ENCODE data around the gene WDR64. TPM values are rescaled to one million over a fixed set of nuclear protein-coding genes. Genes with fewer than 3 reads are reported as not detected.
A peak's percentile ranks its signal among the peaks of the same experiment; 100 is the strongest.

WDR64 gene
- total RNA-seq, 1 experiment from 2014 or later = not detected

- Mint-ChIP-seq H3K27ac (ENCODE audit: unreplicated experiment) (peak overlapping the region; percentile 47), H3K4me3 (ENCODE audit: unreplicated experiment) (peak overlapping the region; percentile 83), H3K27me3 (ENCODE audit: insufficient read depth, unreplicated experiment) (no peaks in the 10 kb centered on the region), H3K4me1 (ENCODE audit: low read depth, unreplicated experiment) (peaks cover 49% of the 10 kb centered on the region), H3K9me3 (ENCODE audit: unreplicated experiment) (peaks cover 16% of the 10 kb centered on the region), H3K36me3 (ENCODE audit: insufficient read depth, unreplicated experiment) (peaks cover 39% of the 10 kb centered on the region)
- no TSS peak for BruUV-seq (replicated peaks)
- peaks cover 1% of the 10 kb centered on the region; the same call in 1 of the 2 replicates for H3K36me3 ChIP-seq (ENCODE audit: control insufficient read depth, insufficient read depth, low read length)
- H3K4me3 ChIP-seq (ENCODE audit: low read depth, low read length) = no peak overlapping the region
- TF ChIP-seq, protein P1, sequence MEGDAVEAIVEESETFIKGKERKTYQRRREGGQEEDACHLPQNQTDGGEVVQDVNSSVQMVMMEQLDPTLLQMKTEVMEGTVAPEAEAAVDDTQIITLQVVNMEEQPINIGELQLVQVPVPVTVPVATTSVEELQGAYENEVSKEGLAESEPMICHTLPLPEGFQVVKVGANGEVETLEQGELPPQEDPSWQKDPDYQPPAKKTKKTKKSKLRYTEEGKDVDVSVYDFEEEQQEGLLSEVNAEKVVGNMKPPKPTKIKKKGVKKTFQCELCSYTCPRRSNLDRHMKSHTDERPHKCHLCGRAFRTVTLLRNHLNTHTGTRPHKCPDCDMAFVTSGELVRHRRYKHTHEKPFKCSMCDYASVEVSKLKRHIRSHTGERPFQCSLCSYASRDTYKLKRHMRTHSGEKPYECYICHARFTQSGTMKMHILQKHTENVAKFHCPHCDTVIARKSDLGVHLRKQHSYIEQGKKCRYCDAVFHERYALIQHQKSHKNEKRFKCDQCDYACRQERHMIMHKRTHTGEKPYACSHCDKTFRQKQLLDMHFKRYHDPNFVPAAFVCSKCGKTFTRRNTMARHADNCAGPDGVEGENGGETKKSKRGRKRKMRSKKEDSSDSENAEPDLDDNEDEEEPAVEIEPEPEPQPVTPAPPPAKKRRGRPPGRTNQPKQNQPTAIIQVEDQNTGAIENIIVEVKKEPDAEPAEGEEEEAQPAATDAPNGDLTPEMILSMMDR (IDR thresholded peaks at IDR 0.05; ENCODE audit: insufficient read depth in 1 of 2, low read depth in 1 of 2, low read length in 1 of 2, severe bottlenecking in 1 of 2, unreplicated experiment in 1 of 2) = no peak
- ChIA-PET POLR2A (no interaction called here), CTCF (interaction anchor here (1.2 kb wide), 1 partner anchor 26 kb away, joined by 3 read pairs; no protein-coding TSS in a partner anchor)
- H3K9me3 ChIP-seq = peaks cover 15% of the 10 kb centered on the region
- H3K4me1 ChIP-seq = peaks cover 56% of the 10 kb centered on the region
- no peaks in the 10 kb centered on the region for H3K27me3 ChIP-seq (replicated peaks; ENCODE audit: control insufficient read depth, insufficient read depth, low read length)
- no peak for DNase-seq
- intact Hi-C loops (cut with micrococcal nuclease; ENCODE audit: unreplicated experiment) = no loop called here
Measured at GRCh38 chr1:241637046-241637590, 15.0 kb upstream of the WDR64 start.

- TF ChIP-seq, protein P1 (IDR thresholded peaks at IDR 0.05; ENCODE audit: insufficient read depth in 1 of 2, low read depth in 1 of 2, low read length in 1 of 2, severe bottlenecking in 1 of 2, unreplicated experiment in 1 of 2) = no peak
- intact Hi-C loops (cut with micrococcal nuclease; ENCODE audit: unreplicated experiment) = no loop called here
- H3K27me3 ChIP-seq (replicated peaks; ENCODE audit: control insufficient read depth, insufficient read depth, low read length) = no peaks in the 10 kb centered on the region
- Mint-ChIP-seq H3K4me3 (ENCODE audit: unreplicated experiment) (peak overlapping the region; percentile 83), H3K27me3 (ENCODE audit: insufficient read depth, unreplicated experiment) (no peaks in the 10 kb centered on the region), H3K36me3 (ENCODE audit: insufficient read depth, unreplicated experiment) (peaks cover 39% of the 10 kb centered on the region), H3K27ac (ENCODE audit: unreplicated experiment) (peak overlapping the region; percentile 47), H3K4me1 (ENCODE audit: low read depth, unreplicated experiment) (peaks cover 51% of the 10 kb centered on the region), H3K9me3 (ENCODE audit: unreplicated experiment) (peaks cover 21% of the 10 kb centered on the region)
- H3K36me3 ChIP-seq (ENCODE audit: control insufficient read depth, insufficient read depth, low read length) = peaks cover 1% of the 10 kb centered on the region; the same call in 1 of the 2 replicates
- DNase-seq = no peak
- POLR2A ChIA-PET = no interaction called here
- H3K4me1 ChIP-seq = peaks cover 59% of the 10 kb centered on the region
- BruUV-seq (replicated peaks) = no TSS peak
- CTCF ChIA-PET = interaction anchor here (1.2 kb wide), 1 partner anchor 27 kb away, joined by 3 read pairs; no protein-coding TSS in a partner anchor
- no peak overlapping the region for H3K4me3 ChIP-seq (ENCODE audit: low read depth, low read length)
- peaks cover 15% of the 10 kb centered on the region for H3K9me3 ChIP-seq
Measured at GRCh38 chr1:241637604-241638003, 14.5 kb upstream of the WDR64 start.

DNA sequence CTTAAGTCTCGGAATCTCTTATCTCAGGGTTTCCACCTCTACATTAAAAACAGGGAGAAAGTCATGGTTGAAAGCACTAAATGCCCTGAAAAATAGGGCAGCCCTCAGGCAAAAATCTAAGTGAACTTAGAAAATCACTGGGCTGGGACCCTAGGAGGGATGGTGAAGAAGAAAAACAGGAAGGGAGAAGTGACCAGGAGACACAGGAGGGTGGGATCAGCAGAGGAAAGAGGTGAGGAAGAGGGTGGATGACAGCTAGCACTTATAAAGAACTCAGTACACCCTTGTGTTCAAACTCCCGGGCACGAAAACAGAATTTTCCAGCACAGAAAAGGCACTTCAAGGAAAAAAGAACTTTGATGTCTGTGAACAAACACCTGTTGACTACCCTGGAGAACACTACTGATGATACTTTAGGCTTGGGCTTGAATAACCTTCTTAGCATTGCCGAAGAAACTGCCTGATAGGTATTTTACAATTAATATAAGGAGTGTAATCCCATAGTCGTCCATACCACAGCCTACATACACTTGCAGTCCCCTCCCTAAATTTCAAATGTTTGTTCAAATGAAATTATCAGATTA lies 13.9 kb upstream of the WDR64 start:
- TF ChIP-seq, protein P1 (IDR thresholded peaks at IDR 0.05; ENCODE audit: insufficient read depth in 1 of 2, low read depth in 1 of 2, low read length in 1 of 2, severe bottlenecking in 1 of 2, unreplicated experiment in 1 of 2) = no peak
- Mint-ChIP-seq H3K27ac (ENCODE audit: unreplicated experiment) (peak overlapping the region; percentile 47), H3K4me3 (ENCODE audit: unreplicated experiment) (peak overlapping the region; percentile 83), H3K36me3 (ENCODE audit: insufficient read depth, unreplicated experiment) (peaks cover 39% of the 10 kb centered on the region), H3K9me3 (ENCODE audit: unreplicated experiment) (peaks cover 25% of the 10 kb centered on the region), H3K4me1 (ENCODE audit: low read depth, unreplicated experiment) (peaks cover 52% of the 10 kb centered on the region), H3K27me3 (ENCODE audit: insufficient read depth, unreplicated experiment) (no peaks in the 10 kb centered on the region)
- H3K4me1 ChIP-seq = peaks cover 61% of the 10 kb centered on the region
- no peak for DNase-seq
- CTCF ChIA-PET = interaction anchor here (1.2 kb wide), 1 partner anchor 27 kb away, joined by 3 read pairs; no protein-coding TSS in a partner anchor
- H3K36me3 ChIP-seq (ENCODE audit: control insufficient read depth, insufficient read depth, low read length) = peaks cover 1% of the 10 kb centered on the region; the same call in 1 of the 2 replicates
- no peaks in the 10 kb centered on the region for H3K27me3 ChIP-seq (replicated peaks; ENCODE audit: control insufficient read depth, insufficient read depth, low read length)
- no TSS peak for BruUV-seq (replicated peaks)
- intact Hi-C loops (cut with micrococcal nuclease; ENCODE audit: unreplicated experiment) = no loop called here
- peaks cover 15% of the 10 kb centered on the region for H3K9me3 ChIP-seq
- POLR2A ChIA-PET = no interaction called here
- H3K4me3 ChIP-seq (ENCODE audit: low read depth, low read length) = 0 out of 2 replicates have a peak overlapping the region, but pooled peaks have one; percentile 10

All from Caco-2 (cell line).